GM19455 (cell line): ENCODE data around the gene HS3ST5.

Experiments used
- ATAC-seq: cut with Tn5 transposase; IDR thresholded peaks from one replicate; pipeline ENCODE4 v1.9.1; 2021; ENCODE audit not compliant: unreplicated experiment

Gene HS3ST5

GRCh38 chr6:114200891-114201290, 141.9 kb downstream of the HS3ST5 start:
- no peak for ATAC-seq

GRCh38 chr6:114195631-114196403, 147.0 kb downstream of the HS3ST5 start:
- no peak for ATAC-seq

- no peak for ATAC-seq
These were observed 147.8 kb downstream of the HS3ST5 start for GRCh38 chr6:114195027-114195365.

- no peak for ATAC-seq
These were observed 148.3 kb downstream of the HS3ST5 start for GRCh38 chr6:114194362-114195026.

GRCh38 chr6:114187563-114187962, 155.3 kb downstream of the HS3ST5 start:
- ATAC-seq, result no peak

- ATAC-seq, result no peak
These were observed 161.2 kb downstream of the HS3ST5 start for GRCh38 chr6:114181664-114182063.

GRCh38 chr6:114179411-114179810, 163.4 kb downstream of the HS3ST5 start:
- no peak for ATAC-seq

- no peak for ATAC-seq
These were observed 166.1 kb downstream of the HS3ST5 start for GRCh38 chr6:114176726-114177125.

- ATAC-seq, result no peak
These were observed 170.1 kb downstream of the HS3ST5 start for GRCh38 chr6:114172576-114173260.

GRCh38 chr6:114171473-114171872, 171.3 kb downstream of the HS3ST5 start:
- no peak for ATAC-seq

GRCh38 chr6:114170958-114171387, 171.8 kb downstream of the HS3ST5 start:
- ATAC-seq, result no peak

- ATAC-seq, result no peak
These were observed 172.5 kb downstream of the HS3ST5 start for GRCh38 chr6:114170372-114170771.

- no peak for ATAC-seq
These were observed 173.1 kb downstream of the HS3ST5 start for GRCh38 chr6:114169763-114170162.

- no peak for ATAC-seq
These were observed 174.9 kb downstream of the HS3ST5 start for GRCh38 chr6:114167583-114168576.

- no peak for ATAC-seq
These were observed 178.6 kb downstream of the HS3ST5 start for GRCh38 chr6:114164207-114164606.

- ATAC-seq, result no peak
These were observed 180.0 kb downstream of the HS3ST5 start for GRCh38 chr6:114162691-114163347.

GRCh38 chr6:114160881-114161280, 181.9 kb downstream of the HS3ST5 start:
- no peak for ATAC-seq

- ATAC-seq, result no peak
These were observed 183.1 kb downstream of the HS3ST5 start for GRCh38 chr6:114159727-114160126.

GRCh38 chr6:114158838-114159694, 183.8 kb downstream of the HS3ST5 start:
- no peak for ATAC-seq
